AG10803 (cell line): ENCODE results near the gene CTNNA2.

Source experiments
- DNase-seq: peaks from one replicate; pipeline ENCODE4 v3.0.0; 2010; ENCODE audit warnings: low read depth
- H3K4me3 ChIP-seq: 2 replicates; pipeline ENCODE4 v1.5.1; 2011; ENCODE audit warnings: mild to moderate bottlenecking, low read length, control low read depth
- CTCF ChIP-seq: conservative IDR thresholded peaks from 2 replicates; pipeline ENCODE4 v1.5.1; 2011; ENCODE audit warnings: mild to moderate bottlenecking, low read length, control low read depth, inconsistent platforms

The CTNNA2 gene

GRCh38 chr2:79792090-79792489 is 279.2 kb downstream of the CTNNA2 start:
- no peak for DNase-seq
- TF ChIP-seq CTCF: no peak
- no peak overlapping the region for H3K4me3 ChIP-seq

GRCh38 chr2:79793006-79793405 is 280.2 kb downstream of the CTNNA2 start:
- TF ChIP-seq CTCF: no peak
- DNase-seq: no peak

GRCh38 chr2:79796641-79797040 is 283.8 kb downstream of the CTNNA2 start:
- TF ChIP-seq CTCF: no peak
- DNase-seq: no peak
- no peak overlapping the region for H3K4me3 ChIP-seq

More at GRCh38 chr2:79793006-79793405, 280.2 kb downstream of the CTNNA2 start:
- no peak overlapping the region for H3K4me3 ChIP-seq

GRCh38 chr2:79798776-79799175 is 285.9 kb downstream of the CTNNA2 start:
- H3K4me3 ChIP-seq: no peak overlapping the region
- no peak for TF ChIP-seq CTCF
- no peak for DNase-seq

- no peak overlapping the region for H3K4me3 ChIP-seq
- no peak for TF ChIP-seq CTCF
- DNase-seq: no peak
These were observed 286.9 kb downstream of the CTNNA2 start for GRCh38 chr2:79799729-79800128.

- no peak for TF ChIP-seq CTCF
- no peak for DNase-seq
- no peak overlapping the region for H3K4me3 ChIP-seq
These were observed 288.2 kb downstream of the CTNNA2 start for GRCh38 chr2:79801082-79801481.

- peak; percentile 22 for DNase-seq
- no peak for TF ChIP-seq CTCF
- no peak overlapping the region for H3K4me3 ChIP-seq
These were observed 304.4 kb downstream of the CTNNA2 start for GRCh38 chr2:79817288-79817687.
